NCI-H526 (cell line): ENCODE results near the gene SLC14A1.
"Not testable (repeated sequence)": the region's sequence is repeated elsewhere in the genome, so short reads cannot be mapped to it uniquely, and the experiment has no call there.

Experiments
- DNase-seq, 2 experiments: peaks; one replicate each; lab custom pipeline; 2025; lab: John Stamatoyannopoulos, UW

The SLC14A1 gene

GRCh38 chr18:45757644-45758043, 33.7 kb downstream of the SLC14A1 start:
- DNase-seq, result not testable (repeated sequence)

GRCh38 chr18:45760462-45761036, 36.6 kb downstream of the SLC14A1 start:
- DNase-seq, result peak; percentile 62 to 78

GRCh38 chr18:45761512-45762114, 37.6 kb downstream of the SLC14A1 start:
- peak in 1 of 2 experiments; percentile 23 for DNase-seq

- no peak for DNase-seq
These were observed 40.2 kb downstream of the SLC14A1 start for GRCh38 chr18:45764000-45764686.

- no peak for DNase-seq
These were observed 41.8 kb downstream of the SLC14A1 start for GRCh38 chr18:45765796-45766195.

GRCh38 chr18:45771587-45772480, 47.9 kb downstream of the SLC14A1 start:
- no peak for DNase-seq

- no peak for DNase-seq
These were observed 50.1 kb downstream of the SLC14A1 start for GRCh38 chr18:45774065-45774521.

- DNase-seq, result no peak
These were observed 51.3 kb downstream of the SLC14A1 start for GRCh38 chr18:45775241-45775676.

GRCh38 chr18:45775743-45776142, 51.8 kb downstream of the SLC14A1 start:
- no peak for DNase-seq

GRCh38 chr18:45777393-45777792, 53.4 kb downstream of the SLC14A1 start:
- DNase-seq, result no peak

GRCh38 chr18:45780568-45780967, 56.6 kb downstream of the SLC14A1 start:
- no peak for DNase-seq

- no peak for DNase-seq
These were observed 58.7 kb downstream of the SLC14A1 start for GRCh38 chr18:45782662-45783061.

- DNase-seq, result no peak
These were observed 59.4 kb downstream of the SLC14A1 start for GRCh38 chr18:45783097-45784075.

GRCh38 chr18:45785134-45785533, 61.2 kb downstream of the SLC14A1 start:
- DNase-seq, result no peak

- DNase-seq, result no peak
These were observed 63.0 kb downstream of the SLC14A1 start for GRCh38 chr18:45786941-45787340.

- DNase-seq, result no peak
These were observed 63.4 kb downstream of the SLC14A1 start for GRCh38 chr18:45787346-45787745.

GRCh38 chr18:45788861-45789260, 64.9 kb downstream of the SLC14A1 start:
- DNase-seq, result no peak

- DNase-seq, result no peak
These were observed 68.7 kb downstream of the SLC14A1 start for GRCh38 chr18:45792506-45793263.

- DNase-seq, result no peak
These were observed 69.4 kb downstream of the SLC14A1 start for GRCh38 chr18:45793264-45793965.
